Right renal pelvis (tissue), 4 donors: ENCODE data around the gene IDH3B. TPM values are rescaled to one million over a fixed set of nuclear protein-coding genes. Genes with fewer than 3 reads are reported as not detected.

Source experiments
- DNase-seq, 4 donors: peaks; one replicate each; pipeline ENCODE4 v3.0.0-alpha.2; 2013; ENCODE audit warnings: low read depth in 4 of 4, low spot score in 3 of 4, missing footprints in 1 of 4
- polyA plus RNA-seq, 4 donors: library from polyadenylated mRNA; unstranded; fragments of 120-200 nt; gene quantifications; one replicate each; pipeline ENCODE4 v1.2.1, GENCODE V29; 2013; ENCODE audit not compliant: insufficient read length in 4 of 4

IDH3B gene
- polyA plus RNA-seq, 4 donors: 124 to 143 (median 126) TPM

GRCh38 chr20:2624190-2624589 is 39.8 kb downstream of the IDH3B start:
- no peak for DNase-seq

GRCh38 chr20:2619961-2620595 is 43.9 kb downstream of the IDH3B start:
- no peak for DNase-seq

- no peak for DNase-seq
Measured at GRCh38 chr20:2619337-2619736, 44.7 kb downstream of the IDH3B start.

GRCh38 chr20:2618815-2619214 is 45.2 kb downstream of the IDH3B start:
- DNase-seq: no peak

GRCh38 chr20:2617099-2617714 is 46.8 kb downstream of the IDH3B start:
- DNase-seq: no peak

GRCh38 chr20:2616634-2617033 is 47.4 kb downstream of the IDH3B start:
- DNase-seq: no peak

- DNase-seq: no peak
Measured at GRCh38 chr20:2612073-2612472, 51.9 kb downstream of the IDH3B start.

GRCh38 chr20:2610941-2611720 is 52.9 kb downstream of the IDH3B start:
- no peak for DNase-seq

- no peak for DNase-seq
Measured at GRCh38 chr20:2610326-2610725, 53.7 kb downstream of the IDH3B start.

Other genes starting within 250 kb of the IDH3B start
- gene SNRPB, start 193.4 kb downstream of the IDH3B start, polyA plus RNA-seq: 100 to 1,000 TPM; 118 to 189 (median 142) TPM
- 10 to 100 TPM; 14.1 to 16.7 (median 15.0) TPM for gene ZNF343, start 155.3 kb downstream of the IDH3B start, polyA plus RNA-seq
- under 1 TPM; 0.04 to 0.25 (median 0.22) TPM for gene TMC2, start 127.6 kb downstream of the IDH3B start, polyA plus RNA-seq
- 100 to 1,000 TPM; 229 to 245 (median 232) TPM for gene NOP56, start 11.6 kb downstream of the IDH3B start, polyA plus RNA-seq
- gene EBF4, start 28.6 kb upstream of the IDH3B start, polyA plus RNA-seq: 10 to 100 TPM; 31.5 to 34.2 (median 33.0) TPM
- gene CPXM1, start 136.4 kb upstream of the IDH3B start, polyA plus RNA-seq: 100 to 1,000 TPM; 234 to 339 (median 276) TPM
- not detected for gene C20orf141, start 150.8 kb upstream of the IDH3B start, polyA plus RNA-seq
- under 1 TPM; 0.01 to 0.17 (median 0.11) TPM for gene TMEM239, start 152.1 kb upstream of the IDH3B start, polyA plus RNA-seq
- gene PCED1A, start 176.4 kb upstream of the IDH3B start, polyA plus RNA-seq: 10 to 100 TPM; 61.1 to 74.4 (median 62.3) TPM
- gene VPS16, start 176.5 kb upstream of the IDH3B start, polyA plus RNA-seq: 10 to 100 TPM; 35.6 to 42.6 (median 37.6) TPM
- 100 to 1,000 TPM in 3 of 4 donors, 10 to 100 TPM in 1; 98.5 to 128 (median 120) TPM for gene PTPRA, start 209.3 kb upstream of the IDH3B start, polyA plus RNA-seq